Nucleus accumbens (tissue), 56 donors: ENCODE data around the gene KLK2.

Experiments
- DNase-seq, 56 donors: peaks; one replicate each; lab custom pipeline; 2025; lab: John Stamatoyannopoulos, UW

The KLK2 gene

GRCh38 chr19:50844296-50844935 is 28.8 kb upstream of the KLK2 start:
- no peak for DNase-seq

GRCh38 chr19:50850738-50851137 is 22.5 kb upstream of the KLK2 start:
- DNase-seq, result no peak

- DNase-seq, result no peak
Observed at GRCh38 chr19:50851620-50852019, 21.6 kb upstream of the KLK2 start.

GRCh38 chr19:50854636-50855410 is 18.4 kb upstream of the KLK2 start, which contains the start of gene KLK3:
KLK3 (plus strand) TSS chr19:50854915; CDS start chr19:50854956, 41 bp downstream.
- no peak for DNase-seq

DNA sequence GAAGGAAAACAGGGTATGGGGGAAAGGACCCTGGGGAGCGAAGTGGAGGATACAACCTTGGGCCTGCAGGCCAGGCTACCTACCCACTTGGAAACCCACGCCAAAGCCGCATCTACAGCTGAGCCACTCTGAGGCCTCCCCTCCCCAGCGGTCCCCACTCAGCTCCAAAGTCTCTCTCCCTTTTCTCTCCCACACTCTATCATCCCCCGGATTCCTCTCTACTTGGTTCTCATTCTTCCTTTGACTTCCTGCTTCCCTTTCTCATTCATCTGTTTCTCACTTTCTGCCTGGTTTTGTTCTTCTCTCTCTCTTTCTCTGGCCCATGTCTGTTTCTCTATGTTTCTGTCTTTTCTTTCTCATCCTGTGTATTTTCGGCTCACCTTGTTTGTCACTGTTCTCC is 15.9 kb upstream of the KLK2 start:
- DNase-seq, result no peak

GRCh38 chr19:50858886-50859285 is 14.4 kb upstream of the KLK2 start:
- no peak for DNase-seq

DNA sequence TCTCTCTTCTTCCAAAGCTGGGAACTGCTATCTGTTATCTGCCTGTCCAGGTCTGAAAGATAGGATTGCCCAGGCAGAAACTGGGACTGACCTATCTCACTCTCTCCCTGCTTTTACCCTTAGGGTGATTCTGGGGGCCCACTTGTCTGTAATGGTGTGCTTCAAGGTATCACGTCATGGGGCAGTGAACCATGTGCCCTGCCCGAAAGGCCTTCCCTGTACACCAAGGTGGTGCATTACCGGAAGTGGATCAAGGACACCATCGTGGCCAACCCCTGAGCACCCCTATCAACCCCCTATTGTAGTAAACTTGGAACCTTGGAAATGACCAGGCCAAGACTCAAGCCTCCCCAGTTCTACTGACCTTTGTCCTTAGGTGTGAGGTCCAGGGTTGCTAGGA is 13.4 kb upstream of the KLK2 start:
- DNase-seq, result no peak

DNA sequence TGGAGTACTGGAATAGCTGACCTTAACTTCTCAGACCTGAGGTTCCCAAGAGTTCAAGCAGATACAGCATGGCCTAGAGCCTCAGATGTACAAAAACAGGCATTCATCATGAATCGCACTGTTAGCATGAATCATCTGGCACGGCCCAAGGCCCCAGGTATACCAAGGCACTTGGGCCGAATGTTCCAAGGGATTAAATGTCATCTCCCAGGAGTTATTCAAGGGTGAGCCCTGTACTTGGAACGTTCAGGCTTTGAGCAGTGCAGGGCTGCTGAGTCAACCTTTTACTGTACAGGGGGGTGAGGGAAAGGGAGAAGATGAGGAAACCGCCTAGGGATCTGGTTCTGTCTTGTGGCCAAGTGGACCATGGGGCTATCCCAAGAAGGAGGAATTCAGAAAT is 12.2 kb upstream of the KLK2 start:
- no peak for DNase-seq

DNA sequence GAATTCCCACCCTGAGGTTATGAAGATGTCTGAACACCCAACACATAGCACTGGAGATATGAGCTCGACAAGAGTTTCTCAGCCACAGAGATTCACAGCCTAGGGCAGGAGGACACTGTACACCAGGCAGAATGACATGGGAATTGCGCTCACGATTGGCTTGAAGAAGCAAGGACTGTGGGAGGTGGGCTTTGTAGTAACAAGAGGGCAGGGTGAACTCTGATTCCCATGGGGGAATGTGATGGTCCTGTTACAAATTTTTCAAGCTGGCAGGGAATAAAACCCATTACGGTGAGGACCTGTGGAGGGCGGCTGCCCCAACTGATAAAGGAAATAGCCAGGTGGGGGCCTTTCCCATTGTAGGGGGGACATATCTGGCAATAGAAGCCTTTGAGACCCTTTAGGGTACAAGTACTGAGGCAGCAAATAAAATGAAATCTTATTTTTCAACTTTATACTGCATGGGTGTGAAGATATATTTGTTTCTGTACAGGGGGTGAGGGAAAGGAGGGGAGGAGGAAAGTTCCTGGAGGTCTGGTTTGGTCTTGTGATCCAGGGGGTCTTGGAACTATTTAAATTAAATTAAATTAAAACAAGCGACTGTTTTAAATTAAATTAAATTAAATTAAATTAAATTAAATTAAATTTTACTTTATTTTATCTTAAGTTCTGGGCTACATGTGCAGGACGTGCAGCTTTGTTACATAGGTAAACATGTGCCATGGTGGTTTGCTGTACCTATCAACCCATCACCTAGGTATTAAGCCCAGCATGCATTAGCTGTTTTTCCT is 11.5 kb upstream of the KLK2 start:
- no peak for DNase-seq

- DNase-seq, result no peak
Observed at GRCh38 chr19:50869479-50869878, 3.8 kb upstream of the KLK2 start.

GRCh38 chr19:50870417-50871089 is 2.7 kb upstream of the KLK2 start:
- DNase-seq, result no peak

- no peak for DNase-seq
Observed at GRCh38 chr19:50874211-50874610, 972 bp downstream of the KLK2 start.

- DNase-seq, result no peak
Observed at GRCh38 chr19:50875795-50876422, 2.7 kb downstream of the KLK2 start.

DNA sequence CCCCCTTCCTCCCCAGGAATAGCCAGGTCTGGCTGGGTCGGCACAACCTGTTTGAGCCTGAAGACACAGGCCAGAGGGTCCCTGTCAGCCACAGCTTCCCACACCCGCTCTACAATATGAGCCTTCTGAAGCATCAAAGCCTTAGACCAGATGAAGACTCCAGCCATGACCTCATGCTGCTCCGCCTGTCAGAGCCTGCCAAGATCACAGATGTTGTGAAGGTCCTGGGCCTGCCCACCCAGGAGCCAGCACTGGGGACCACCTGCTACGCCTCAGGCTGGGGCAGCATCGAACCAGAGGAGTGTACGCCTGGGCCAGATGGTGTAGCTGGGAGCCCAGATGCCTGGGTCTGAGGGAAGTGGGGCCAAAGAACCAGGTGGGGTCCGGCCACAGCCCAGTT is 3.2 kb downstream of the KLK2 start:
- no peak for DNase-seq

GRCh38 chr19:50877338-50877737 is 4.1 kb downstream of the KLK2 start:
- no peak for DNase-seq

DNA sequence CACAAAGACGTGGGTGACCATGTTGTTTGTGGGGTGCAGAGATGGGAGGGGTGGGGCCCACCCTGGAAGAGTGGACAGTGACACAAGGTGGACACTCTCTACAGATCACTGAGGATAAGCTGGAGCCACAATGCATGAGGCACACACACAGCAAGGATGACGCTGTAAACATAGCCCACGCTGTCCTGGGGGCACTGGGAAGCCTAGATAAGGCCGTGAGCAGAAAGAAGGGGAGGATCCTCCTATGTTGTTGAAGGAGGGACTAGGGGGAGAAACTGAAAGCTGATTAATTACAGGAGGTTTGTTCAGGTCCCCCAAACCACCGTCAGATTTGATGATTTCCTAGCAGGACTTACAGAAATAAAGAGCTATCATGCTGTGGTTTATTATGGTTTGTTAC is 5.6 kb downstream of the KLK2 start:
- no peak for DNase-seq

DNA sequence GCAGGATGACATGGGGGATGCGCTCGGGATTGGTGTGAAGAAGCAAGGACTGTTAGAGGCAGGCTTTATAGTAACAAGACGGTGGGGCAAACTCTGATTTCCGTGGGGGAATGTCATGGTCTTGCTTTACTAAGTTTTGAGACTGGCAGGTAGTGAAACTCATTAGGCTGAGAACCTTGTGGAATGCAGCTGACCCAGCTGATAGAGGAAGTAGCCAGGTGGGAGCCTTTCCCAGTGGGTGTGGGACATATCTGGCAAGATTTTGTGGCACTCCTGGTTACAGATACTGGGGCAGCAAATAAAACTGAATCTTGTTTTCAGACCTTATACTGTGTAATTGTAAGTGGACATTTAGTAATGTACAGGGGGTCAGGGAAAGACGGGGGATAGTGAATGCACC is 7.0 kb downstream of the KLK2 start:
- no peak for DNase-seq

DNA sequence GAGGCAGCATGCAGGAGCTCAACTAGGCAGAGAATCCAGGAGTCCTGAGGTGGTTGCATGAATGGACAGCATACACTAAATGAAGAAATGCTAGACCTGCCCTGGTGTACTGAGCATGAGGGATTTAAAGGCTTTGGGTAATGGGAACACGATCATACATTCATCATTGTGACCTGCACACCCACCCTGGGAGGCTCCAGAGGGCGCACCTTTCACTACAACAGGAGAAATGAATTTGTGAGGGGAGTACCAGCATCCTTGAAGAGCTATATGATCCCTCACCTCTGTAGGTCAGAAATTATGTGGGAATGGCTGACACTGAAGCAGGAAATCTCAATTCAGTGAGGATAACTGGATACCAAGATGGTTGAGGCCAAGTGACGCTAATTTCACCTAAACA is 8.9 kb downstream of the KLK2 start:
- no peak for DNase-seq

DNA sequence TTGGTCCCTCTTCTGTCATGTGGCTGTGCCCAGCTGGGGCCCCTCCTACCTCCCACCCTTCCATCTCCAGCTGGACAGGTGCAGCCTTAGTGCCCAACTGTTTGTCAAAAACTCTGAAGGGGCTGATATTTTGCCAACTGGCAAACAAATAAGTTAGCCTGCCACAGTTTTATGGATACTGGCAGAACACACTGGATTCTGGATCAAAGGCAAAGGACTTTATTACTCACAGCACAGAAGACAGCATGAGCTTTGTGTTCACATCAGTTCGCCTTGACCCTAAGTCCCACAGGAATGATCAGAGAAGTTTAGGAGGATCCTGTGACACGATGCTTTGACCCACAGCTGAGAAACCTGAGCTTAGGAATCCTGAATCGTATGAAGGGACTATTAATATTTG is 16.4 kb downstream of the KLK2 start:
- no peak for DNase-seq

GRCh38 chr19:50890422-50891252 is 17.4 kb downstream of the KLK2 start:
- no peak for DNase-seq
